Neural cell (in vitro differentiated cells): Measurements from ENCODE around the gene RGL3. TPM values are rescaled to one million over a fixed set of nuclear protein-coding genes. Genes with fewer than 3 reads are reported as not detected.

Source experiments
- H2AFZ ChIP-seq: fragments of 200-600, 300-800 bp; sonication (generic), shearing (Covaris generic); 2 replicates; pipeline ENCODE4 v1.6.0; 2014; ENCODE audit warnings: low read depth, mild to moderate bottlenecking, antibody characterized with exemption, low read length, moderate library complexity
- H3F3A ChIP-seq: fragments of 200-600 bp; shearing (Covaris generic); 2 replicates; pipeline ENCODE4 v1.6.1; 2016; ENCODE audit warnings: mild to moderate bottlenecking, moderate library complexity, mixed read lengths, antibody characterized with exemption, low read length; ENCODE audit not compliant: insufficient read depth, poor library complexity, severe bottlenecking
- H3K27ac ChIP-seq: fragments of 200-600, 300-800 bp; sonication (generic), shearing (Covaris generic); 2 replicates; pipeline ENCODE4 v1.5.1; 2014; ENCODE audit warnings: mild to moderate bottlenecking, low read length, moderate library complexity
- H3K27me3 ChIP-seq: fragments of 300-800, 200-600 bp; sonication (generic), shearing (Covaris generic); 2 replicates; pipeline ENCODE4 v1.6.0; 2014; ENCODE audit warnings: mild to moderate bottlenecking, low read depth, low read length, moderate library complexity; ENCODE audit not compliant: insufficient read depth
- H3K36me3 ChIP-seq: fragments of 300-800, 200-600 bp; sonication (generic), shearing (Covaris generic); 2 replicates; pipeline ENCODE4 v1.5.1; 2014; ENCODE audit warnings: mild to moderate bottlenecking, antibody characterized with exemption, low read length, moderate library complexity; ENCODE audit not compliant: insufficient read depth
- H3K4me2 ChIP-seq: fragments of 300-800, 200-600 bp; sonication (generic), shearing (Covaris generic); 2 replicates; pipeline ENCODE4 v1.6.0; 2014; ENCODE audit warnings: mild to moderate bottlenecking, low read length
- H3K4me3 ChIP-seq: fragments of 300-800, 200-600 bp; sonication (generic), shearing (Covaris generic); 2 replicates; pipeline ENCODE4 v1.5.1; 2014; ENCODE audit warnings: mild to moderate bottlenecking, low read length, moderate library complexity
- H3K79me2 ChIP-seq: fragments of 200-600 bp; shearing (Covaris generic); replicated peaks from 2 replicates; pipeline ENCODE4 v1.6.0; 2014; ENCODE audit warnings: mild to moderate bottlenecking, low read length, moderate library complexity; ENCODE audit not compliant: insufficient read depth
- H3K9ac ChIP-seq: fragments of 300-800, 200-600 bp; sonication (generic), shearing (Covaris generic); 2 replicates; pipeline ENCODE4 v1.6.1; 2016; ENCODE audit warnings: mild to moderate bottlenecking, low read length, mixed read lengths
- H3K9me2 ChIP-seq: fragments of 200-600 bp; shearing (Covaris generic); 2 replicates; pipeline ENCODE4 v1.6.1; 2016; ENCODE audit warnings: mild to moderate bottlenecking, low read length, mixed read lengths; ENCODE audit not compliant: insufficient read depth
- H3K9me3 ChIP-seq: fragments of 200-600, 300-800 bp; sonication (generic), shearing (Covaris generic); 2 replicates; pipeline ENCODE4 v1.6.1; 2016; ENCODE audit warnings: mild to moderate bottlenecking, mixed run types, low read length, moderate library complexity, mixed read lengths
- H4K20me1 ChIP-seq: fragments of 200-600 bp; shearing (Covaris generic); 2 replicates; pipeline ENCODE4 v1.6.1; 2016; ENCODE audit warnings: mild to moderate bottlenecking, mixed run types; ENCODE audit not compliant: insufficient read depth
- EP300 ChIP-seq: fragments of 450-650 bp; conservative IDR thresholded peaks from 2 replicates; pipeline ENCODE4 v1.6.1; 2014; ENCODE audit warnings: antibody characterized with exemption, mild to moderate bottlenecking, moderate library complexity; ENCODE audit not compliant: poor library complexity, severe bottlenecking
- EZH2 ChIP-seq: fragments of 200-600, 300-800 bp; shearing (Covaris generic), sonication (generic); IDR thresholded peaks from 2 replicates; pipeline ENCODE4 v1.6.1; 2014; ENCODE audit warnings: antibody characterized with exemption, low read length, borderline replicate concordance, mild to moderate bottlenecking; ENCODE audit not compliant: insufficient read depth, poor library complexity, severe bottlenecking
- MXI1 ChIP-seq: fragments of 450-650 bp; conservative IDR thresholded peaks from 2 replicates; pipeline ENCODE4 v1.6.1; 2014; ENCODE audit warnings: antibody characterized with exemption, mild to moderate bottlenecking; ENCODE audit not compliant: poor library complexity, severe bottlenecking
- POLR2AphosphoS5 ChIP-seq: IDR thresholded peaks from 2 replicates; pipeline ENCODE4 v1.6.1; 2012
- RAD21 ChIP-seq: fragments of 450-650 bp; conservative IDR thresholded peaks from 2 replicates; pipeline ENCODE4 v1.6.1; 2014; ENCODE audit warnings: antibody characterized with exemption, mild to moderate bottlenecking, moderate library complexity
- SMC3 ChIP-seq: fragments of 450-650 bp; conservative IDR thresholded peaks from 2 replicates; pipeline ENCODE4 v1.6.1; 2014; ENCODE audit warnings: antibody characterized with exemption, mild to moderate bottlenecking, moderate library complexity; ENCODE audit not compliant: poor library complexity
- TAF1 ChIP-seq: IDR thresholded peaks from 2 replicates; pipeline ENCODE4 v1.6.1; 2012; ENCODE audit warnings: low read depth
- polyA plus RNA-seq: library from polyadenylated mRNA; depleted of rRNA; stranded (reverse); fragments of >200 nt; gene quantifications from 2 replicates; pipeline ENCODE4 v1.2.3, GENCODE V29; 2014
- TF ChIP-seq, protein P1 (sequence below): fragments of 450-650 bp; IDR thresholded peaks from 2 replicates; pipeline ENCODE4 v1.5.1; 2014; ENCODE audit warnings: antibody characterized with exemption, mild to moderate bottlenecking, moderate library complexity; ENCODE audit not compliant: poor library complexity, severe bottlenecking
- TF ChIP-seq, protein P2 (sequence below): IDR thresholded peaks from 2 replicates; pipeline ENCODE4 v1.6.1; 2012; ENCODE audit warnings: borderline replicate concordance

The RGL3 gene
- polyA plus RNA-seq, 1 donor from 2014 or later, result not detected

DNA sequence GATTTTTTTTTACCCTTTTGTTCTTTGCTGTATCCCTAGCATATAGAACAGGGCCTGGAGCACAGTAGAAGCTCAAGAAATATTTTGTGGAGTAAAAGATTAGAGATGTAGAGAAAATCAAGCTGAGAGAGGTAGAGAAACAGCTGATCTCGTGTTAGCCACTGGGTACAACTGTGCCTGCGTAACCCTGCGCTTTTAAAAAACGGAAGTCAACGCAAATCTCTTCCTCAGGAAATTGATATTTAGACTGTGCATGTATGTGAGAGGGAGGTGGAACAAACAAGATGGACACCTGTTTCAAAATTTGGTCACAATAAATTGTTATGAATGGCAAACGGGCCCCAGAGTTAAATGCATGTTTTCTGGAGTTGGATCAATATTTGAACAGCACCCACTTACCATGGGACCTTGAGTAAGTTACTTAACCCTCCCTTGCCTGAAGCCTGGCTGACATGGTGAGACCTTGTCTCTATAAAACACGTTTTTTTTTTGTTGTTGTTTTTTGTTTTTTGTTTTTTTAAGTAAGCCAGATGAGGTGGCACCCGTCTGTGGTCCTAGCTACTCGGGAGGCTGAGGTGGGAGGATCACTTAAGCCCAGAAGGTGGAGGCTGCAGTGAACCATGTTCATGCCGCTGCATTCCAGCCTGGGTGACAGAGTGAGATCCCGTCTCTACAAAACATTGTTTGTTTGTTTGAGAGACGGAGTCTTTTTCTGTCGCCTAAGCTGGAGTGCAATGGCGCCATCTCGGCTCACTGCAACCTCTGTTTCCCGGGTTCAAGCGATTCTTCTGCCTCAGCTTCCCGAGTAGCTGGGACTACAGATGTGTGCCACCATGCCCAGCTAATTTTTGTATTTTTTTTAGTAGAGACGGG is 31.7 kb downstream of the RGL3 start:
- no peaks in the 10 kb centered on the region for H3K36me3 ChIP-seq
- no peaks in the 10 kb centered on the region for H4K20me1 ChIP-seq
- TF ChIP-seq RAD21 (no peak), SMC3 (no peak), EP300 (no peak)
- TF ChIP-seq, protein P1, sequence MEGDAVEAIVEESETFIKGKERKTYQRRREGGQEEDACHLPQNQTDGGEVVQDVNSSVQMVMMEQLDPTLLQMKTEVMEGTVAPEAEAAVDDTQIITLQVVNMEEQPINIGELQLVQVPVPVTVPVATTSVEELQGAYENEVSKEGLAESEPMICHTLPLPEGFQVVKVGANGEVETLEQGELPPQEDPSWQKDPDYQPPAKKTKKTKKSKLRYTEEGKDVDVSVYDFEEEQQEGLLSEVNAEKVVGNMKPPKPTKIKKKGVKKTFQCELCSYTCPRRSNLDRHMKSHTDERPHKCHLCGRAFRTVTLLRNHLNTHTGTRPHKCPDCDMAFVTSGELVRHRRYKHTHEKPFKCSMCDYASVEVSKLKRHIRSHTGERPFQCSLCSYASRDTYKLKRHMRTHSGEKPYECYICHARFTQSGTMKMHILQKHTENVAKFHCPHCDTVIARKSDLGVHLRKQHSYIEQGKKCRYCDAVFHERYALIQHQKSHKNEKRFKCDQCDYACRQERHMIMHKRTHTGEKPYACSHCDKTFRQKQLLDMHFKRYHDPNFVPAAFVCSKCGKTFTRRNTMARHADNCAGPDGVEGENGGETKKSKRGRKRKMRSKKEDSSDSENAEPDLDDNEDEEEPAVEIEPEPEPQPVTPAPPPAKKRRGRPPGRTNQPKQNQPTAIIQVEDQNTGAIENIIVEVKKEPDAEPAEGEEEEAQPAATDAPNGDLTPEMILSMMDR, result no peak
- TF ChIP-seq, protein P2, sequence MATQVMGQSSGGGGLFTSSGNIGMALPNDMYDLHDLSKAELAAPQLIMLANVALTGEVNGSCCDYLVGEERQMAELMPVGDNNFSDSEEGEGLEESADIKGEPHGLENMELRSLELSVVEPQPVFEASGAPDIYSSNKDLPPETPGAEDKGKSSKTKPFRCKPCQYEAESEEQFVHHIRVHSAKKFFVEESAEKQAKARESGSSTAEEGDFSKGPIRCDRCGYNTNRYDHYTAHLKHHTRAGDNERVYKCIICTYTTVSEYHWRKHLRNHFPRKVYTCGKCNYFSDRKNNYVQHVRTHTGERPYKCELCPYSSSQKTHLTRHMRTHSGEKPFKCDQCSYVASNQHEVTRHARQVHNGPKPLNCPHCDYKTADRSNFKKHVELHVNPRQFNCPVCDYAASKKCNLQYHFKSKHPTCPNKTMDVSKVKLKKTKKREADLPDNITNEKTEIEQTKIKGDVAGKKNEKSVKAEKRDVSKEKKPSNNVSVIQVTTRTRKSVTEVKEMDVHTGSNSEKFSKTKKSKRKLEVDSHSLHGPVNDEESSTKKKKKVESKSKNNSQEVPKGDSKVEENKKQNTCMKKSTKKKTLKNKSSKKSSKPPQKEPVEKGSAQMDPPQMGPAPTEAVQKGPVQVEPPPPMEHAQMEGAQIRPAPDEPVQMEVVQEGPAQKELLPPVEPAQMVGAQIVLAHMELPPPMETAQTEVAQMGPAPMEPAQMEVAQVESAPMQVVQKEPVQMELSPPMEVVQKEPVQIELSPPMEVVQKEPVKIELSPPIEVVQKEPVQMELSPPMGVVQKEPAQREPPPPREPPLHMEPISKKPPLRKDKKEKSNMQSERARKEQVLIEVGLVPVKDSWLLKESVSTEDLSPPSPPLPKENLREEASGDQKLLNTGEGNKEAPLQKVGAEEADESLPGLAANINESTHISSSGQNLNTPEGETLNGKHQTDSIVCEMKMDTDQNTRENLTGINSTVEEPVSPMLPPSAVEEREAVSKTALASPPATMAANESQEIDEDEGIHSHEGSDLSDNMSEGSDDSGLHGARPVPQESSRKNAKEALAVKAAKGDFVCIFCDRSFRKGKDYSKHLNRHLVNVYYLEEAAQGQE, result no peak
- H3K79me2 ChIP-seq, result no peaks in the 10 kb centered on the region
- no peaks in the 10 kb centered on the region for H3K9me3 ChIP-seq
- H2AFZ ChIP-seq, result no peak overlapping the region
- H3K27me3 ChIP-seq, result peaks cover 19% of the 10 kb centered on the region
- no peak overlapping the region for H3K27ac ChIP-seq
- no peaks in the 10 kb centered on the region for H3F3A ChIP-seq
- no peak overlapping the region for H3K4me3 ChIP-seq
- no peak overlapping the region for H3K9ac ChIP-seq
- no peak overlapping the region for H3K4me2 ChIP-seq
- H3K9me2 ChIP-seq, result no peaks in the 10 kb centered on the region

DNA sequence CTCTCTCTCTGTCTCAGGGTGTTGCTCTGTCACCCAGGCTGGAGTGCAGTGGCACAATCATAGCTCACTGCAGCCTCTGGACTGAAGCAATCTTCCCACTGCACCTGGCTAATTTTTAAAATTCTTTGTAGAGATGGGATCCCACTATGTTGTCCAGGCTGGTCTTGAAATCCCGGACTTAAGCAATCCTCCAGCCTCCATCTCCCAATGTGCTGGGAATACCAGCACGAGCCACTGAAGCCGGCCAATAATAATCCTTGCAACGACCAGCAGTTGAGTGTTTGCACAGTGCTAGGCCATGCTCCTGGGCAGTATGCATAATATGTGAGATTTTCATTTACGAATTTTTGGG is 34.4 kb downstream of the RGL3 start:
- Histone ChIP-seq H3K27ac (no peak overlapping the region), H3K79me2 (no peaks in the 10 kb centered on the region), H2AFZ (no peak overlapping the region), H3K4me2 (no peak overlapping the region), H3K27me3 (peaks cover 24% of the 10 kb centered on the region), H3K9me2 (no peaks in the 10 kb centered on the region), H3K9me3 (no peaks in the 10 kb centered on the region), H3F3A (no peaks in the 10 kb centered on the region), H3K9ac (no peak overlapping the region), H4K20me1 (no peaks in the 10 kb centered on the region), H3K4me3 (no peak overlapping the region), H3K36me3 (no peaks in the 10 kb centered on the region)
- TF ChIP-seq SMC3, result no peak
- TF ChIP-seq TAF1, result no peak
- TF ChIP-seq EZH2, result no peak
- no peak for TF ChIP-seq POLR2AphosphoS5
- TF ChIP-seq, protein P2, result no peak
- TF ChIP-seq EP300, result no peak
- TF ChIP-seq MXI1, result no peak
- TF ChIP-seq RAD21, result no peak
- TF ChIP-seq, protein P1, result no peak
